ENCODE results near the gene SPTSSA.

DNA sequence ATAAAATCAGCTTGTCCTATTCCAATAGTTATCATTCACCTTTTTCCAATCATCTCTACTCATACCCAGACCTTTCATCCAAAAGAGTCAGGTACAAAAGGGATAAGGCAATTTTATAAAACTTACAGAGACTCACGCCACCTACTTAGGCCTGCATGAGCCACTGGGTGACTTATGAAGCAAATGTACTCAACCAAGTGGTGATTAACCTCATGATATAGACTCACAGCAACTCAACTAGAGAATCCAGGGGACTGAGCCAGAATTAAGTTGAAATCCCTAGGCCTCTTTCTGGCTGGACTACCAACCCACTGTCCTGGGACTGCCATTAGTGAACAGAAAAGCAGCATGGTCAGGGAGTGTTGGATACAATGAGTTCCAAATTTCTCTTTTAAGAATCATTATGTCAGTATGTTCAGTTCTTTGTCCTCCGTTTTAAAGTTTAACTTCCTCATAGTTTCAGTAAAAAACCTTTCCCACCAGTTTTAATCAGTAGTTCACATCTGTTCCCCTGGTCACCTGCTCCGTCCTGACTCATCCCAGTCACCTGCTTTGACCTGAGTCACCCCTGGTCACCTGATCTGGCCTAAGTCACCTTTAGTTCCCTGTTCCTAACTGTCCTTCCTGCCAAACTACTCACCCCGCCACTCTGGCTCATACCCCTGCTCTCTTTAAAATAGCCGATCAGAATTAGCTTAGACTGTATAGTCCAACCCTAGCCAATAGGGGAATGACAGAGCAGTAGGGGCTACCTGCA lies 36.8 kb downstream of the SPTSSA start:
- TF ChIP-seq, protein P1, sequence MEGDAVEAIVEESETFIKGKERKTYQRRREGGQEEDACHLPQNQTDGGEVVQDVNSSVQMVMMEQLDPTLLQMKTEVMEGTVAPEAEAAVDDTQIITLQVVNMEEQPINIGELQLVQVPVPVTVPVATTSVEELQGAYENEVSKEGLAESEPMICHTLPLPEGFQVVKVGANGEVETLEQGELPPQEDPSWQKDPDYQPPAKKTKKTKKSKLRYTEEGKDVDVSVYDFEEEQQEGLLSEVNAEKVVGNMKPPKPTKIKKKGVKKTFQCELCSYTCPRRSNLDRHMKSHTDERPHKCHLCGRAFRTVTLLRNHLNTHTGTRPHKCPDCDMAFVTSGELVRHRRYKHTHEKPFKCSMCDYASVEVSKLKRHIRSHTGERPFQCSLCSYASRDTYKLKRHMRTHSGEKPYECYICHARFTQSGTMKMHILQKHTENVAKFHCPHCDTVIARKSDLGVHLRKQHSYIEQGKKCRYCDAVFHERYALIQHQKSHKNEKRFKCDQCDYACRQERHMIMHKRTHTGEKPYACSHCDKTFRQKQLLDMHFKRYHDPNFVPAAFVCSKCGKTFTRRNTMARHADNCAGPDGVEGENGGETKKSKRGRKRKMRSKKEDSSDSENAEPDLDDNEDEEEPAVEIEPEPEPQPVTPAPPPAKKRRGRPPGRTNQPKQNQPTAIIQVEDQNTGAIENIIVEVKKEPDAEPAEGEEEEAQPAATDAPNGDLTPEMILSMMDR (IDR thresholded peaks at IDR 0.05), result no peak
- TF ChIP-seq POLR2A (IDR thresholded peaks at IDR 0.05), result no peak

All from suprapubic skin (tissue), 3 donors.